ENCODE results near the gene NEK8. TPM values are rescaled to one million over a fixed set of nuclear protein-coding genes. Genes with fewer than 3 reads are reported as not detected.
"Not testable (repeated sequence)": the region's sequence is repeated elsewhere in the genome, so short reads cannot be mapped to it uniquely, and the experiment has no call there.

Gene NEK8
- polyA plus RNA-seq, 1 donor: 11.2 TPM

DNA sequence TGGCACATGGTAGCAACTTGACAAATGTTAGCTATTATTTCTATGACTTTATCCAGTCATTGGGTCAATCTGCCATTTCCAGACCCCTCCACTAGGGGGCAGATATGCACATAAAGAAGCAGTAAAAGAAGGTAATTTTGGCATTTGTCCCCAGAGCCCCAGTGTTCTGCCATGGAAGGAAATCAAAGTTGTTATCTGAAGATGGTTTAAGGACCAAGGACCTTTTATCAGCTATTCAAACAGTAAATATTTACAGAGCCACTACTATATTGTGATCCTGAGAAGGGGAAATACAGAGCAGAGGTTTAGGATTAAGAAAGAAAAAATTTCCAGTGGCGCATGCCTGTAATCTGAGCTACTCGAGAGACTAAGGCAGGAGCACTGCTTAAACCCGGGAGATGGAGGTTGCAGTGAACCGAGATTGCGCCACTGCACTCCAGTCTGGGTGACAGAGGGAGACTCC, 35.2 kb downstream of the NEK8 start:
- DNase-seq: peak; percentile 64

DNA sequence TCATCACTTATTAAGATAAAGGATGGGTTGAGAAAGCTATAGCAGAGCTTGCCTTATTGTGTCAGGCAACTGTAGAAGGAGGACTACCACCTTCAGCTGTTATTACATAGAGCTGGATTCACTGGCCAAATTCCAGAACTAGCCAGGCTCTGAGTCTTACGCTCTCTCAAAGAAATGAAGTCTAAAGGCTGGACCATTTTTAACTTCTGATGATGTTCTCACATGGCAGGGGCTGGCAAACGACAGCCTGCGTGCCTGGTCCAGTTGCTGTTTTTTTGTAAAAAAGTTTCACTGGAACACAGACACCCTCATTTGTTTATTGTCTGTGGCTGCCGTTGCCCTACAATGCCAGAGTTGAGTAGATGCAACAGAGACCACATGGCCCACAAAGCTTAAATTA, 36.5 kb downstream of the NEK8 start:
- no peak for DNase-seq

DNA sequence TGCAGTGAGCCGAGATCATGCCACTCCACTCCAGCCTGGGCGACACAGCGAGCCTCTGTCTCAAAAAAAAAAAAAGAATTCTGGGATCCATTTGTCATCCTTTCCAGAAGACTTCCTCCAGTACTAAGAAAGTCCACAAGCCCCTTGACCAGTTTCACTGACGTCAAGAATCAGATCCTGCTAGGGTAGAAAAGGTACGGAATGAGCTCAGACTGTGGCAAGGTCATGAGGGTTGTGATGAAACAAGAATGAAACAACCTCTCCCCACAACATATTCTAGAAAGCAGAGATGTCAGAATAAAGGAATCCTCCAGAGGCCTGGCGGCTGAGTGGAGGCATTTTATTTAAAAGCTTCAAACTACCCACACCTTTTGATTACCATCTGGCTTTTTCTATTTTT, 45.1 kb downstream of the NEK8 start:
- DNase-seq: no peak

DNA sequence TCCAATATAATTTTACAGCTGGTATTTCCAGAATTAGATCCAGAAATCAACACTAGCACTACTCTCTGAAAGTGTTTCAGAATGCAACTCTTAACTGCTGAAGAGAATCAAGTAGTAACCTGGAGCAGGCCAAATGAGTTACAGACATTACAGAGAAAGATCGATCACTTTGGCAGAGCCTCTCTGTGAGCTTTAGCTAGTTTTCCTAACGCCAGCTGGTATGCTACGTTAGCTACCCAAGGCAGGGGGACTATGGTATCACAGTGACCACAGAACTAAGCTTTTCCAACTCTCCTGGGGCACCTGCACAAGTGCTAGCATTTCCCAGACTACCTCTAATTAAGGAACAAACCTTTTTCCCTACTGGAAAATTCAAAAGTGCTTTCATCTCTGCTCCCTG, 45.6 kb downstream of the NEK8 start:
- DNase-seq: no peak

DNA sequence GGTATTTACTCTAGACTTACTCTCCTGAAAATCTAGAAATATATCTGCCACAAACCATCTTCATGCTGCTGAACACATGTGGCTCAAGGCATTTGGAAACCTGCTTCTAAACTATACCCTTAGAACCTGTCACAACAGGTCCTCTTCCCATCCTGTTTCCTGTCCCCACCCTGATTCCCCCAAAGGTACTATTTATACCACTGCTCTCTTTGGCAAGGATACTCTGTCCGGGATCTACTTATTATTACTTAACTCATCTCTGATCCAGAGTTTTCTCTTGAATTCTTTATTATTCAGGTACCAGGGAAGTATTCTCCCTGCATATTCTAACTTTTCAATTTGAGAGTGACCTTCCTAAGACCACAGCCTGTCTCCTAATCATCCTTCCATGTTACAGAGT, 48.6 kb downstream of the NEK8 start:
- DNase-seq: no peak

DNA sequence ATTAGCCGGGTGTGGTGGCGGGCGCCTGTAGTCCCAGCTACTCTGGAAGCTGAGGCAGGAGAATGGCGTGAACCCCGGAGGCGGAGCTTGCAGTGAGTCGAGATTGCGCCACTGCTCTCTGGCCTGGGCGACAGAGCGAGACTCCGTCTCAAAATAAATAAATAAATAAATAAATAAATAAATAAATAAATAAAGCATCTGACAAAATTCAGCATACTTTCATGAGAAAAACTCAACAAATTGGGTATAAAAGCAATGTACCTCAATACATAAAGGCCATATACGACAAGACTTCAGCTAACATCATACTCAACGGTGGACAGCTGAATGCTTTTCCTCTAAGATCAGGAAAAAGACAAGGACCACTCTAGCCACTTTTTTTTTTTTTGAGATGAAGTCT, 51.0 kb downstream of the NEK8 start:
- not testable (repeated sequence) for DNase-seq

DNA sequence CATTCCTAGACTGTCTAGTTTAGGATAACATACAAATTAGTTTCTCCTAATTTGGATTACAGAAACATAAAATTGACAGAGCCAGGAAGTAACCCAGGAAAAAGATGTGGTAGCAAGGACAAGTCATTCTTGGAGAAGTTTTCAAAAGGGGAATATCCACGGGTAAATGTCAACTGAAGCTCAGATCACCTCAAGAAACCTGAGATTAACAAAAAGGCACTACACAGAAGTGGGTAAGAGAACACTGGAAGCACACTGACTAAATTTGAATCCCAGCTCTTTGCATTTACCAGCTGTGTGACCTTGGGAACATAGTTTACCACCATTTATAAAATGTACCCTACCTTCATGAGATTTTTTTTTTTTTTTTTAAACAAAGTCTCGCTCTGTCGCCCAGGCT, 54.6 kb downstream of the NEK8 start:
- DNase-seq: no peak

DNA sequence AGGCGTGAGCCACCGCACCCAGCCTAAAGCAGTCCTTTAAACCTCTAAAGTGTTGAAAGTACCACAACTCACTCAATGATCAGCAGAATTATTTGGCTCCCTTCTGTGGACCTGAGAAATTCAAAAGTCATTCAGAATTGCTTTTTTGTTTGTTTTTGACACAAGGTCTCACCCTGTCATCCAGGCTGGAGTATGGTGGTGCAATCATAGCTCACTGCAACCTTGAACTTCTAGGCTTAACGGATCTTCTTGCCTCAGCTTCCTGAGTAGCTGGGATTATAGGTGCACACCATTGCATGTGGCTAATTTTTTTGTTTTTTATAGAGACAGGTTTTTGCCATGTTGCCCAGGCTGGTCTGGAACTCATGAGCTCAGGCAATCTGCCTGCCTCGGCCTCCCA, 59.5 kb downstream of the NEK8 start:
- no peak for DNase-seq

Other genes with a start within 250 kb of the NEK8 start
- 0.55 TPM for gene FOXN1, start 222.4 kb upstream of the NEK8 start, polyA plus RNA-seq (ENCODE audit: insufficient read length)
- 56.8 TPM for gene UNC119, start 176.2 kb upstream of the NEK8 start, polyA plus RNA-seq (ENCODE audit: insufficient read length)
- 101 TPM for gene PIGS, start 157.3 kb upstream of the NEK8 start, polyA plus RNA-seq (ENCODE audit: insufficient read length)
- gene ALDOC, start 151.9 kb upstream of the NEK8 start, polyA plus RNA-seq (ENCODE audit: insufficient read length): 24.6 TPM
- 88.8 TPM for gene SPAG5, start 129.8 kb upstream of the NEK8 start, polyA plus RNA-seq (ENCODE audit: insufficient read length)
- 30.4 TPM for gene RSKR, start 114.6 kb upstream of the NEK8 start, polyA plus RNA-seq (ENCODE audit: insufficient read length)
- gene BLTP2, start 83.6 kb upstream of the NEK8 start, polyA plus RNA-seq (ENCODE audit: insufficient read length): 119 TPM
- gene SDF2, start 66.9 kb upstream of the NEK8 start, polyA plus RNA-seq (ENCODE audit: insufficient read length): 76.6 TPM
- 80.6 TPM for gene SUPT6H, start 66.6 kb upstream of the NEK8 start, polyA plus RNA-seq (ENCODE audit: insufficient read length)
- 10.4 TPM for gene PROCA1, start 16.9 kb upstream of the NEK8 start, polyA plus RNA-seq (ENCODE audit: insufficient read length)
- 181 TPM for gene RAB34, start 10.9 kb upstream of the NEK8 start, polyA plus RNA-seq (ENCODE audit: insufficient read length)
- 871 TPM for gene RPL23A, start 8.8 kb upstream of the NEK8 start, polyA plus RNA-seq (ENCODE audit: insufficient read length)
- 13.6 TPM for gene TLCD1, start 2.6 kb upstream of the NEK8 start, polyA plus RNA-seq (ENCODE audit: insufficient read length)
- gene TRAF4, start 15.2 kb downstream of the NEK8 start, polyA plus RNA-seq (ENCODE audit: insufficient read length): 108 TPM
- gene FAM222B, start 114.0 kb downstream of the NEK8 start, polyA plus RNA-seq (ENCODE audit: insufficient read length): 20.6 TPM
- 77.1 TPM for gene ERAL1, start 126.2 kb downstream of the NEK8 start, polyA plus RNA-seq (ENCODE audit: insufficient read length)
- 78.5 TPM for gene FLOT2, start 168.9 kb downstream of the NEK8 start, polyA plus RNA-seq (ENCODE audit: insufficient read length)
- gene DHRS13, start 174.3 kb downstream of the NEK8 start, polyA plus RNA-seq (ENCODE audit: insufficient read length): 12.7 TPM
- gene PHF12, start 222.7 kb downstream of the NEK8 start, polyA plus RNA-seq (ENCODE audit: insufficient read length): 57.6 TPM

All from left kidney (tissue), 2 donors.